Liver (tissue), 9 donors: Measurements from ENCODE around the gene KCNT1. TPM values are rescaled to one million over a fixed set of nuclear protein-coding genes. Genes with fewer than 3 reads are reported as not detected.

Source experiments
- DNase-seq: peaks from one replicate; pipeline ENCODE4 v3.0.0-alpha.2; 2017; ENCODE audit warnings: low spot score
- H3K27ac ChIP-seq, 2 donors: one replicate each; pipeline ENCODE4 v1.7.0; 2013; ENCODE audit warnings: inconsistent platforms in 2 of 2, low read length in 2 of 2, control low read depth in 1 of 2, low read depth in 1 of 2, mild to moderate bottlenecking in 1 of 2
- H3K27me3 ChIP-seq, 4 donors: one replicate each; pipeline versions ENCODE4 v1.6.1 to v1.7.0; 2013; ENCODE audit warnings: low read length in 3 of 4, inconsistent platforms in 1 of 4, mild to moderate bottlenecking in 1 of 4, moderate library complexity in 1 of 4; ENCODE audit not compliant: control insufficient read depth in 4 of 4, insufficient read depth in 4 of 4
- H3K36me3 ChIP-seq, 4 donors: one replicate each; pipeline versions ENCODE4 v1.6.1 to v1.7.0; 2013; ENCODE audit warnings: low read length in 3 of 4, mild to moderate bottlenecking in 3 of 4, low read depth in 1 of 4, moderate library complexity in 1 of 4; ENCODE audit not compliant: control insufficient read depth in 4 of 4, insufficient read depth in 3 of 4
- H3K4me1 ChIP-seq, 4 donors: one replicate each; pipeline versions ENCODE4 v1.6.1 to v1.7.0; 2013; ENCODE audit warnings: low read length in 3 of 4, mild to moderate bottlenecking in 3 of 4, moderate library complexity in 1 of 4; ENCODE audit not compliant: control insufficient read depth in 4 of 4, insufficient read depth in 4 of 4
- H3K4me3 ChIP-seq, 3 donors: one replicate each; pipeline versions ENCODE4 v1.6.1 to v1.7.0; 2013; ENCODE audit warnings: low read length in 3 of 3, control low read depth in 1 of 3, low read depth in 1 of 3, mild to moderate bottlenecking in 1 of 3
- H3K9ac ChIP-seq, 2 donors: one replicate each; pipeline ENCODE4 v1.7.0; 2013; ENCODE audit warnings: low read length in 2 of 2, mild to moderate bottlenecking in 2 of 2, moderate library complexity in 2 of 2, control low read depth in 1 of 2, low read depth in 1 of 2
- H3K9me3 ChIP-seq, 4 donors: one replicate each; pipeline versions ENCODE4 v1.6.1 to v1.7.0; 2013; ENCODE audit warnings: low read length in 3 of 4; ENCODE audit not compliant: control insufficient read depth in 4 of 4
- CTCF ChIP-seq: fragments of 150-350 bp; IDR thresholded peaks from 2 replicates; pipeline ENCODE4 v1.5.1; 2017; ENCODE audit warnings: improper control_type of control experiment, low read depth, low read length; ENCODE audit not compliant: missing input control
- EGR1 ChIP-seq, 2 donors: IDR thresholded peaks; 2 replicates each; pipeline ENCODE4 v1.6.1; 2016 to 2018; ENCODE audit warnings: antibody characterized with exemption in 2 of 2, low read depth in 2 of 2
- FOXA1 ChIP-seq: IDR thresholded peaks from 2 replicates; pipeline ENCODE4 v1.6.1; 2016; ENCODE audit warnings: antibody characterized with exemption
- FOXA2 ChIP-seq: IDR thresholded peaks from 2 replicates; pipeline ENCODE4 v1.6.1; 2016; ENCODE audit warnings: antibody characterized with exemption
- GABPA ChIP-seq, 2 donors: IDR thresholded peaks in 1 of 2; conservative IDR thresholded peaks in 1 of 2; 2 replicates each; pipeline ENCODE4 v1.6.1; 2016; ENCODE audit warnings: antibody characterized with exemption in 2 of 2, mild to moderate bottlenecking in 1 of 2, moderate library complexity in 1 of 2
- HNF4A ChIP-seq, 2 donors: conservative IDR thresholded peaks; 2 replicates each; pipeline ENCODE4 v1.6.1; 2016; ENCODE audit warnings: antibody characterized with exemption in 2 of 2, mild to moderate bottlenecking in 2 of 2
- HNF4G ChIP-seq: IDR thresholded peaks from 2 replicates; pipeline ENCODE4 v1.6.1; 2016; ENCODE audit warnings: antibody characterized with exemption
- JUND ChIP-seq, 2 donors: IDR thresholded peaks; 2 replicates each; pipeline ENCODE4 v1.6.1; 2016; ENCODE audit warnings: antibody characterized with exemption in 2 of 2
- MAX ChIP-seq: IDR thresholded peaks from 2 replicates; pipeline ENCODE4 v1.6.1; 2016; ENCODE audit warnings: antibody characterized with exemption
- NR2F2 ChIP-seq: IDR thresholded peaks from 2 replicates; pipeline ENCODE4 v1.6.1; 2016; ENCODE audit warnings: antibody characterized with exemption
- RAD21 ChIP-seq, 2 donors: IDR thresholded peaks; 2 replicates each; pipeline ENCODE4 v1.6.1; 2016; ENCODE audit warnings: antibody characterized with exemption in 2 of 2, mild to moderate bottlenecking in 2 of 2
- REST ChIP-seq: IDR thresholded peaks from 2 replicates; pipeline ENCODE4 v1.6.1; 2016; ENCODE audit warnings: antibody characterized with exemption, mild to moderate bottlenecking
- RXRA ChIP-seq, 2 donors: IDR thresholded peaks; 2 replicates each; pipeline ENCODE4 v1.6.1; 2017 to 2018; ENCODE audit warnings: antibody characterized with exemption in 2 of 2, mild to moderate bottlenecking in 1 of 2
- SP1 ChIP-seq: IDR thresholded peaks from 2 replicates; pipeline ENCODE4 v1.6.1; 2018; ENCODE audit warnings: antibody characterized with exemption, mild to moderate bottlenecking
- TAF1 ChIP-seq: conservative IDR thresholded peaks from 2 replicates; pipeline ENCODE4 v1.6.1; 2016; ENCODE audit warnings: antibody characterized with exemption, mild to moderate bottlenecking
- YY1 ChIP-seq: IDR thresholded peaks from 2 replicates; pipeline ENCODE4 v1.6.1; 2016; ENCODE audit warnings: antibody characterized with exemption, mild to moderate bottlenecking
- whole genome bisulfite sequencing: extraction: QIAGEN DNeasy Blood & Tissue Kit; methylation state at CpG from one replicate; pipeline ENCODE4 v1.1.7; 2013; 5-methylcytosine and 5-hydroxymethylcytosine counted together
- polyA plus RNA-seq, 2 donors: library from polyadenylated mRNA; stranded (reverse) in 1 of 2; unstranded in 1 of 2; fragments of 200-250 nt in 1 of 2; fragments of >200 nt in 1 of 2; fragmentation: Nextera tagmentation in 1 of 2; extraction: Ambion mirVana in 1 of 2; gene quantifications; one replicate each; pipeline versions ENCODE4 v1.2.1 to v1.2.3, GENCODE V29; 2013 to 2015
- total RNA-seq, 2 donors: library from RNA; depleted of rRNA; stranded (reverse); fragments of >200 nt; gene quantifications; one replicate each; pipeline ENCODE4 v1.2.3, GENCODE V29; 2014
- TF ChIP-seq, protein P1 (sequence below): IDR thresholded peaks from 2 replicates; pipeline ENCODE4 v1.6.1; 2016; ENCODE audit warnings: antibody characterized with exemption
- TF ChIP-seq, protein P2 (sequence below): IDR thresholded peaks from 2 replicates; pipeline ENCODE4 v1.6.1; 2016; ENCODE audit warnings: antibody characterized with exemption
- donor health status: healthy.
- donor health status: healthy.
- donor health status: healthy.
- donor health status: healthy.
- donor health status: healthy.

KCNT1 gene
- total and polyA plus RNA-seq, 4 donors = 0.08 TPM; not detected in 2

- 60% methylated on average over 25 of the region's 25 CpGs for WGBS
- H3K27me3 ChIP-seq = no peaks in the 10 kb centered on the region
- H3K9ac ChIP-seq = no peak within 1 kb of the TSS
- TF ChIP-seq EGR1 (IDR thresholded peaks at IDR 0.05; ENCODE audit: low read depth in 2 of 2) (no peak), YY1 (no peak), FOXA1 (no peak), MAX (no peak), RXRA (IDR thresholded peaks at IDR 0.05) (no peak), RAD21 (IDR thresholded peaks at IDR 0.05) (no peak), NR2F2 (no peak), CTCF (no peak), HNF4A (conservative IDR thresholded peaks at IDR 0.05) (no peak), FOXA2 (no peak), SP1 (no peak), TAF1 (no peak)
- TF ChIP-seq, protein P1, sequence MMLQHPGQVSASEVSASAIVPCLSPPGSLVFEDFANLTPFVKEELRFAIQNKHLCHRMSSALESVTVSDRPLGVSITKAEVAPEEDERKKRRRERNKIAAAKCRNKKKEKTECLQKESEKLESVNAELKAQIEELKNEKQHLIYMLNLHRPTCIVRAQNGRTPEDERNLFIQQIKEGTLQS = no peak
- TF ChIP-seq, protein P2, sequence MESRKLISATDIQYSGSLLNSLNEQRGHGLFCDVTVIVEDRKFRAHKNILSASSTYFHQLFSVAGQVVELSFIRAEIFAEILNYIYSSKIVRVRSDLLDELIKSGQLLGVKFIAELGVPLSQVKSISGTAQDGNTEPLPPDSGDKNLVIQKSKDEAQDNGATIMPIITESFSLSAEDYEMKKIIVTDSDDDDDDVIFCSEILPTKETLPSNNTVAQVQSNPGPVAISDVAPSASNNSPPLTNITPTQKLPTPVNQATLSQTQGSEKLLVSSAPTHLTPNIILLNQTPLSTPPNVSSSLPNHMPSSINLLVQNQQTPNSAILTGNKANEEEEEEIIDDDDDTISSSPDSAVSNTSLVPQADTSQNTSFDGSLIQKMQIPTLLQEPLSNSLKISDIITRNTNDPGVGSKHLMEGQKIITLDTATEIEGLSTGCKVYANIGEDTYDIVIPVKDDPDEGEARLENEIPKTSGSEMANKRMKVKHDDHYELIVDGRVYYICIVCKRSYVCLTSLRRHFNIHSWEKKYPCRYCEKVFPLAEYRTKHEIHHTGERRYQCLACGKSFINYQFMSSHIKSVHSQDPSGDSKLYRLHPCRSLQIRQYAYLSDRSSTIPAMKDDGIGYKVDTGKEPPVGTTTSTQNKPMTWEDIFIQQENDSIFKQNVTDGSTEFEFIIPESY = no peak
- no peak for DNase-seq
- no peaks in the 10 kb centered on the region for H3K36me3 ChIP-seq
- H3K9me3 ChIP-seq = no peaks in the 10 kb centered on the region
- no peak within 1 kb of the TSS for H3K27ac ChIP-seq
- H3K4me1 ChIP-seq = no peaks in the 10 kb centered on the region
- no peak within 1 kb of the TSS for H3K4me3 ChIP-seq
These were observed 39.1 kb upstream of the KCNT1 start, which contains the start of gene LCN9 for GRCh38 chr9:135662758-135663450. TSS of gene LCN9 (plus strand) at chr9:135663309. CDS start at chr9:135663322, 13 bp downstream.

- Histone ChIP-seq H3K9me3 (no peaks in the 10 kb centered on the region), H3K4me3 (no peak overlapping the region)
- TF ChIP-seq, protein P2 = no peak
- TF ChIP-seq HNF4G = no peak
- no peak for TF ChIP-seq REST
- no peak for TF ChIP-seq TAF1
- no peak for TF ChIP-seq GABPA (IDR thresholded peaks at IDR 0.05 in 1 of 2, conservative IDR thresholded peaks at IDR 0.05 in 1 of 2)
- TF ChIP-seq YY1 = no peak
- no peak for TF ChIP-seq JUND (IDR thresholded peaks at IDR 0.05)
- TF ChIP-seq RAD21 (IDR thresholded peaks at IDR 0.05) = no peak
- no peak for TF ChIP-seq MAX
- TF ChIP-seq SP1 = no peak
- TF ChIP-seq FOXA1 = no peak
- TF ChIP-seq FOXA2 = no peak
- TF ChIP-seq EGR1 (IDR thresholded peaks at IDR 0.05; ENCODE audit: low read depth in 2 of 2) = no peak
- TF ChIP-seq, protein P1 = no peak
- no peak for TF ChIP-seq NR2F2
- TF ChIP-seq RXRA (IDR thresholded peaks at IDR 0.05) = no peak
- no peak for TF ChIP-seq HNF4A (conservative IDR thresholded peaks at IDR 0.05)
These were observed 38.6 kb upstream of the KCNT1 start for GRCh38 chr9:135663451-135663770.

More at GRCh38 chr9:135663451-135663770, 38.6 kb upstream of the KCNT1 start:
- no peaks in the 10 kb centered on the region for H3K4me1 ChIP-seq
- no peak overlapping the region for H3K9ac ChIP-seq
- no peaks in the 10 kb centered on the region for H3K27me3 ChIP-seq
- no peak overlapping the region for H3K27ac ChIP-seq
- H3K36me3 ChIP-seq = no peaks in the 10 kb centered on the region
- 58% methylated on average over 3 of the region's 3 CpGs for WGBS
- DNase-seq = no peak
